Brain microvascular endothelial cell (primary cell): ENCODE results near the gene BICD1.

Source experiments
- DNase-seq: peaks from one replicate; pipeline ENCODE4 v3.0.0-alpha.2; 2020
- H3K27ac ChIP-seq: fragments of 250-450 bp; sonication (Bioruptor Pico); 2 replicates; pipeline ENCODE4 v1.5.1; 2020; ENCODE audit warnings: mild to moderate bottlenecking, moderate library complexity
- H3K27me3 ChIP-seq: fragments of 250-450 bp; sonication (Bioruptor Pico); replicated peaks from 2 replicates; pipeline ENCODE4 v1.5.1; 2020; ENCODE audit warnings: mild to moderate bottlenecking
- H3K36me3 ChIP-seq: fragments of 250-450 bp; sonication (Bioruptor Pico); replicated peaks from 2 replicates; pipeline ENCODE4 v1.5.1; 2020; ENCODE audit warnings: mild to moderate bottlenecking
- H3K4me3 ChIP-seq: 2 replicates; pipeline ENCODE4 v1.5.1; 2011; ENCODE audit warnings: low read depth, mild to moderate bottlenecking, control low read depth, low read length, moderate library complexity
- in situ Hi-C: cut with HindIII; loops from 2 replicates; pipeline ENCODE4 v1.10.0; 2017; ENCODE audit warnings: low sequenced_read_pairs, low pct_ligation_motif_present
- TF ChIP-seq, protein P1 (sequence below): IDR thresholded peaks from 2 replicates; pipeline ENCODE4 v1.5.1; 2011; ENCODE audit warnings: low read depth, mild to moderate bottlenecking, moderate library complexity, low read length, control low read depth, inconsistent platforms; ENCODE audit errors: missing control alignments

The BICD1 gene

DNA sequence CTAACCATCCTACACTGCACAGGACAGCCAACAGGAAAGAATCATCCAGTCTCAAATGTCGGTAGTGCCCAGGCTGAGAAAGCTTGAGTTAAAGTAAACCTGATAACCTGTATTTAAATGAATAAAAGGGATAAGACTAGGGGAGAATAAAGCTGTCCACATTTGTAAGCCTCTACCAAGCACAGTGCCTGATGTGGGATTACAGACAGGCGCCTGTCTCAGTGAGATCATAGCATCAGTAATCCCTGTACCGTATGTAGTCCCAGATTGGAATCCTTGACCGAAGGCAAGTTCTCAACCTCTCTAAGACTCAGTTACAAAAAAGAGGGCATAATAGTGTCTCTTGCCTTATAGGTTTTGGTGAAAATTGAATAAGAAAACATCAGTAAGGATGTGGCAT lies 59.9 kb downstream of the BICD1 start:
- H3K4me3 ChIP-seq = no peak overlapping the region
- in situ Hi-C loops = no loop called here
- H3K27ac ChIP-seq = no peak overlapping the region
- DNase-seq = no peak
- TF ChIP-seq, protein P1, sequence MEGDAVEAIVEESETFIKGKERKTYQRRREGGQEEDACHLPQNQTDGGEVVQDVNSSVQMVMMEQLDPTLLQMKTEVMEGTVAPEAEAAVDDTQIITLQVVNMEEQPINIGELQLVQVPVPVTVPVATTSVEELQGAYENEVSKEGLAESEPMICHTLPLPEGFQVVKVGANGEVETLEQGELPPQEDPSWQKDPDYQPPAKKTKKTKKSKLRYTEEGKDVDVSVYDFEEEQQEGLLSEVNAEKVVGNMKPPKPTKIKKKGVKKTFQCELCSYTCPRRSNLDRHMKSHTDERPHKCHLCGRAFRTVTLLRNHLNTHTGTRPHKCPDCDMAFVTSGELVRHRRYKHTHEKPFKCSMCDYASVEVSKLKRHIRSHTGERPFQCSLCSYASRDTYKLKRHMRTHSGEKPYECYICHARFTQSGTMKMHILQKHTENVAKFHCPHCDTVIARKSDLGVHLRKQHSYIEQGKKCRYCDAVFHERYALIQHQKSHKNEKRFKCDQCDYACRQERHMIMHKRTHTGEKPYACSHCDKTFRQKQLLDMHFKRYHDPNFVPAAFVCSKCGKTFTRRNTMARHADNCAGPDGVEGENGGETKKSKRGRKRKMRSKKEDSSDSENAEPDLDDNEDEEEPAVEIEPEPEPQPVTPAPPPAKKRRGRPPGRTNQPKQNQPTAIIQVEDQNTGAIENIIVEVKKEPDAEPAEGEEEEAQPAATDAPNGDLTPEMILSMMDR = no peak
- no peaks in the 10 kb centered on the region for H3K27me3 ChIP-seq
- H3K36me3 ChIP-seq = no peaks in the 10 kb centered on the region

DNA sequence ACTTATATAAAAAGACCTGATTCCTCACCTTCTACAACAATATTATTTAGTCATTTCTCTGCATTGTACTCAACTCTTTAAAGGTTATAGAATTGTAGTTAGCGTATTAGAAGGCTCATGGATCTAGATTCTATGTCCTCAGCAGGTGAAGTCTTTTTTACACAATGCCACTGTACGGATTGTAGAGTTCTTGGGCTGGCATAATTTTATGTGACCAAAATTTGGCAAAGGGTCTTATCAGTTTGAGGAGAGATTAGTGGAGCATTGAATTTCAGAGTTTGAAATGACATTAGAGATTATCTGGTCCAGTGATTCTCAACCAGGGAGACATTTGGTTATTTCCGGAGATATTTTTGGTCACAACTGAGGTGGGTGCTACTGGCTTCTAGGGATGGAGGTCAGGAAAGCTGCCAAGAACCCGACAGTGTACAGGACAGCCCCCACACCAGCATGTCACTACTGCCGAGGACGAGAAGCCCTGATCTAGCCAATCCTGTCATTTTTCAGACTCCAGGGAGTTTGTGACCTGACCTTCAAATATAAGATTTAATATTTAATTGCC lies 63.9 kb downstream of the BICD1 start:
- no peak for DNase-seq
- H3K27me3 ChIP-seq = no peaks in the 10 kb centered on the region
- TF ChIP-seq, protein P1 = no peak
- in situ Hi-C loops = no loop called here
- H3K4me3 ChIP-seq = no peak overlapping the region
- no peak overlapping the region for H3K27ac ChIP-seq
- no peaks in the 10 kb centered on the region for H3K36me3 ChIP-seq

DNA sequence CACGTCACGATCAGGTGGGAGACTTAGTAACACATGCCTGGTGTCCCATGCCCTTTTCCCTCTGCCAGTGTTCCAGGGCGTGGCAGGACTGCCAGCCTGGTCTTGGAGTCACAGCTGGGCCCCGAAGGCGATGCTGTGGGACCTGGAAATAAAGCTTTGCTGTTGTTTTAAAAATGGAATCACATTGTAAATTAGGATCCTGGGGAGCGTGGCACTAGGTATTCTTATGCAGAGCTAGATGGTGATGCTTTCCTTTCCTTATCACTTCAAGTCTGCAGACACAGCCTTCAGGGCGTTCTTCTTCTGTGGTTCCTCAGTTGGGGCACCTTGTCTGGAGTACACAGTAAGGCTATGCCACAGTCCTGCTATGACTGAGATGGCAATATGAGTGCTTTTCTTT lies 64.6 kb downstream of the BICD1 start:
- TF ChIP-seq, protein P1 = no peak
- no peak for DNase-seq
- in situ Hi-C loops = no loop called here
- Histone ChIP-seq H3K27ac (no peak overlapping the region), H3K4me3 (no peak overlapping the region), H3K36me3 (no peaks in the 10 kb centered on the region), H3K27me3 (no peaks in the 10 kb centered on the region)

DNA sequence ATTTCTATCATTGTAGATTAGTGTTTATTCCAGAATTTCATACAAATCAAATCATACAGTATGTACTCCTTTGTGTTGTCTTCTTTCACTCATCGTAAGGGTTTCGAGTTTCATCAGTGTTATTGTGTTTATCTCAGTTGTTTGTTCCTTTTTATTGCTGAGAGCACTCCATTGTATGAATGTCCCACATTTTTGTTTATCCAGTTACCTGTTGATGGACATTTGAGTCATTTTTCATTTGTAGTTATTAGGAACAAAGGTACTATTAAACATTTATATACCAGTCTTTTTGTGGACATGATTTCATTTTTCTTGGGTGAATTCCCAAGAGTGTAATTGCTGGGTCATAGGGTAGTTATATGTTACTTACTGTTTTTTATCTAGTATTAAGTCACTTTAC lies 70.0 kb downstream of the BICD1 start:
- no peak for DNase-seq
- no peaks in the 10 kb centered on the region for H3K27me3 ChIP-seq
- in situ Hi-C loops = no loop called here
- no peaks in the 10 kb centered on the region for H3K36me3 ChIP-seq
- TF ChIP-seq, protein P1 = no peak
- H3K27ac ChIP-seq = no peak overlapping the region
- H3K4me3 ChIP-seq = no peak overlapping the region

DNA sequence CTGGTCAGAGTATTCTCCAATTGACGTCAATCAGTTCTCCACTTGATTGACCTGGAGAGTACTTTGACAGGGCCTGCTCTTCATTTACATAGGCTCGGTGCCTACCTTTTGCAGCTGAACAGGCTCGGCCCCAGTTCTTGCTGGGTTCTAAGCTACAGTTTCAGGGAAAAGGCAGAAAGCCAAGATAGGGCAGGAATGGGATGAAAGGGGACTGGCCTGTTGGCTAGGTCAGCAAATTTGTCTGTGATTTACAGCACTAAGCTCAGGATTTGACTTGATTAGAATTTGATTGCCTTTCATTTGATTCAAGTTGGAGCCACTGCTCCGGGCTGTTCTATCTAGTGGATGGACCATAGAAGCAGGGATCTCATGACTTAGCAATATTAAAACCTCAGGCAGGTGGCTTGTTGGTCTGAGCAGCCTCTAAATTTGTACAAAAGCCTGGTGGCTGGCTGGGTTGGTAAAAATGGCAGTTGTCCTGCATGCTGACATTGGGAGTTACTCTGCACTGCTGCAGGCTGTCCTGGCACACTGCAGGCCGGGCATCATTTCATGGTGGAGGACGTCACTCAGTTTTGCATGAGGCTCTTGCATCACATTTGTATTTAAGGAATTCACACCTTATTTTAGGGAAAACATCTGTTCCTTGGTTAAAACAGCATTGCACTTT lies 71.8 kb downstream of the BICD1 start:
- in situ Hi-C loops = no loop called here
- no peak overlapping the region for H3K27ac ChIP-seq
- TF ChIP-seq, protein P1 = no peak

DNA sequence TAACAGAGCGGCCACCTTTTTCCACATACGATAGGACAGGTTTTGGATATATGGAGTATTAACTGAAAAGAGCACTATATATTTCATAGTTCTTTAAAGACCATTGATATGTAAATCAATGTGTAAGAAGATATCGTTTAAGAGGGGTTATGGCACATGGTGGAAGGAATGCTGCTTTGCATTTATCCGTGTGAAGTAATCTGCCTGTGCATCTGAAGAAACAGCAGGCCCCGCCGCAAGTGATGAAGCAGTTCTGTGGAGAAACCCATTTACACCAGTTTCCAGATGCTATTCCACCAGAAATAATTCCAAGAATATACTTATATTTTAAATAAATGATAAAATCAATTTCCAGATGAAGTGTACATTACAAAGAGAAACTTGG lies 72.4 kb downstream of the BICD1 start:
- TF ChIP-seq, protein P1 = no peak
- in situ Hi-C loops = no loop called here

More for the DNA sequence above, 71.8 kb downstream of the BICD1 start:
- H3K27me3 ChIP-seq = no peaks in the 10 kb centered on the region
- DNase-seq = no peak
- H3K4me3 ChIP-seq = no peak overlapping the region
- no peaks in the 10 kb centered on the region for H3K36me3 ChIP-seq

More for the DNA sequence above, 72.4 kb downstream of the BICD1 start:
- Histone ChIP-seq H3K4me3 (no peak overlapping the region), H3K27me3 (no peaks in the 10 kb centered on the region), H3K27ac (no peak overlapping the region), H3K36me3 (no peaks in the 10 kb centered on the region)
- DNase-seq = no peak
